Heart left ventricle (tissue), 16 donors: ENCODE measurements around the gene ZNF687. TPM values are rescaled to one million over a fixed set of nuclear protein-coding genes. Genes with fewer than 3 reads are reported as not detected.

Source experiments
- ATAC-seq, 4 donors: fragments of 200-7000 bp; cut with Tn5 transposase; one replicate each; pipeline ENCODE4 v1.9.1; 2020 to 2022; ENCODE audit warnings: moderate library complexity in 4 of 4, mild to moderate bottlenecking in 3 of 4, moderate number of reproducible peaks in 1 of 4
- DNase-seq, 5 donors: peaks; one replicate each; pipeline ENCODE4 v3.0.0-alpha.2; 2020
- H3K27ac ChIP-seq, 12 donors: fragments of 200-600 bp; sonication (generic) in 4 of 12; one replicate each; pipeline versions ENCODE4 v1.5.0 to v1.8.0; 2016 to 2022; ENCODE audit warnings: mild to moderate bottlenecking in 2 of 12
- H3K27me3 ChIP-seq, 9 donors: fragments of 200-600 bp; sonication (generic) in 2 of 9; one replicate each; pipeline versions ENCODE4 v1.5.1 to v1.8.0; 2016 to 2022; ENCODE audit warnings: mild to moderate bottlenecking in 3 of 9
- H3K36me3 ChIP-seq, 9 donors: fragments of 200-600 bp; sonication (generic) in 2 of 9; one replicate each; pipeline versions ENCODE4 v1.5.0 to v1.8.0; 2018 to 2022; ENCODE audit warnings: mild to moderate bottlenecking in 2 of 9
- H3K4me1 ChIP-seq, 12 donors: fragments of 200-600 bp; sonication (generic) in 4 of 12; one replicate each; pipeline versions ENCODE4 v1.5.0 to v1.8.0; 2016 to 2022; ENCODE audit warnings: mild to moderate bottlenecking in 3 of 12
- H3K4me3 ChIP-seq, 12 donors: fragments of 200-600 bp; sonication (generic) in 4 of 12; one replicate each; pipeline versions ENCODE4 v1.5.0 to v1.8.0; 2017 to 2022; ENCODE audit warnings: mild to moderate bottlenecking in 9 of 12, moderate library complexity in 4 of 12
- H3K9me3 ChIP-seq, 12 donors: fragments of 200-600 bp; sonication (generic) in 4 of 12; one replicate each; pipeline versions ENCODE4 v1.5.0 to v1.8.0; 2016 to 2022; ENCODE audit warnings: mild to moderate bottlenecking in 1 of 12
- POLR2A ChIP-seq, 2 donors: fragments of 450-650 bp; IDR thresholded peaks; one replicate each; pipeline ENCODE4 v1.6.1; 2017; ENCODE audit warnings: antibody characterized with exemption in 2 of 2, mild to moderate bottlenecking in 2 of 2, moderate library complexity in 2 of 2
- WGBS, 4 donors: extraction: QIAGEN DNeasy Blood & Tissue Kit in 2 of 4; methylation state at CpG; one replicate each; pipeline versions ENCODE4 v1.1.5 to v1.1.7; 2013 to 2018; 5-methylcytosine and 5-hydroxymethylcytosine counted together
- intact Hi-C, 10 donors: fragments of 100-400 bp; cut with DNase I; formaldehyde crosslinking; loops; one replicate each; pipeline versions ENCODE4 v1.11.1 to v1.14.2; 2022
- polyA plus RNA-seq, 2 donors: library from polyadenylated mRNA; stranded (reverse); fragments of 200-250 nt; gene quantifications; one replicate each; pipeline ENCODE4 v1.2.3, GENCODE V29; 2013
- total RNA-seq, 9 donors: library from RNA; depleted of rRNA in 2 of 9; stranded (reverse); fragments of >200 nt in 2 of 9; fragmentation: NEBNext Ultra II Directional in 3 of 9; extraction: Animal tissue kit (Norgen Biotek cat#: 25700) in 3 of 9; gene quantifications; one replicate each; pipeline versions ENCODE4 v1.1.0 to v1.2.4, GENCODE V29; 2016 to 2023
- TF ChIP-seq, protein P1 (sequence below), 12 donors: fragments of 200-600 bp; sonication (generic) in 4 of 12; IDR thresholded peaks; one replicate each; pipeline versions ENCODE4 v1.5.0 to v1.8.0; 2018 to 2022; ENCODE audit warnings: antibody characterized with exemption in 12 of 12, mild to moderate bottlenecking in 5 of 12
- donor health status: ischemic (EF 13 %, LVEDD 7.1; RV severe dilation, severe dysfunction).
- donor health status: healthy with polysubstance abuse.
- donor health status: DM: no; HTN: yes; CAD: no.
- donor health status: DM: no; HTN: no; CAD: no.
- donor health status: ischemic (EF 25% LVEDD 6.9; RV normal size, moderate dysfunction).
- donor health status: ischemic (EF 25% LVEDD 5.7; RV mildly dilated, moderate dysfunction).
- donor health status: healthy.
- donor health status: DM: yes; HTN: yes; CAD: no.
- donor health status: ischemic (EF 35%, LVEDD 5.7; RV mildly dilated, moderate dysfunction).
- donor health status: nonischemic (EF 11% LVEDD 7.7; RV severe dilation, severe dysfunction).
- donor health status: DM: yes; HTN: yes; CAD: no.
- donor health status: PGD.
- donor health status: ischemic (EF 29% LVEDD 5.4; RV normal size, mild dysfunction).
- donor health status: nonischemic (EF 23%, LVEDD 6.1; RV moderate dilation, normal function).

Gene ZNF687
- total and polyA plus RNA-seq, 11 donors = 6.9 to 30.3 (median 13.4) TPM

GRCh38 chr1:151238467-151238739 is 43.7 kb upstream of the ZNF687 start:
- Histone ChIP-seq H3K27ac (peak overlapping the region in 2 of 12 donors; percentile 9 to 51), H3K4me1 (peaks cover 0 to 12% (median 0%) of the 10 kb centered on the region in 12 donors), H3K36me3 (peaks cover 1 to 100% (median 100%) of the 10 kb centered on the region in 9 donors), H3K9me3 (no peaks in the 10 kb centered on the region), H3K27me3 (no peaks in the 10 kb centered on the region), H3K4me3 (no peak overlapping the region)
- intact Hi-C loops = loop anchor here in 1 of 10 donors (10.0 kb wide), 1 partner anchor 54 kb away; no protein-coding TSS in a partner anchor
- ATAC-seq = peak in 2 of 4 donors; percentile 49 to 73
- TF ChIP-seq POLR2A (IDR thresholded peaks at IDR 0.05) = no peak
- TF ChIP-seq, protein P1, sequence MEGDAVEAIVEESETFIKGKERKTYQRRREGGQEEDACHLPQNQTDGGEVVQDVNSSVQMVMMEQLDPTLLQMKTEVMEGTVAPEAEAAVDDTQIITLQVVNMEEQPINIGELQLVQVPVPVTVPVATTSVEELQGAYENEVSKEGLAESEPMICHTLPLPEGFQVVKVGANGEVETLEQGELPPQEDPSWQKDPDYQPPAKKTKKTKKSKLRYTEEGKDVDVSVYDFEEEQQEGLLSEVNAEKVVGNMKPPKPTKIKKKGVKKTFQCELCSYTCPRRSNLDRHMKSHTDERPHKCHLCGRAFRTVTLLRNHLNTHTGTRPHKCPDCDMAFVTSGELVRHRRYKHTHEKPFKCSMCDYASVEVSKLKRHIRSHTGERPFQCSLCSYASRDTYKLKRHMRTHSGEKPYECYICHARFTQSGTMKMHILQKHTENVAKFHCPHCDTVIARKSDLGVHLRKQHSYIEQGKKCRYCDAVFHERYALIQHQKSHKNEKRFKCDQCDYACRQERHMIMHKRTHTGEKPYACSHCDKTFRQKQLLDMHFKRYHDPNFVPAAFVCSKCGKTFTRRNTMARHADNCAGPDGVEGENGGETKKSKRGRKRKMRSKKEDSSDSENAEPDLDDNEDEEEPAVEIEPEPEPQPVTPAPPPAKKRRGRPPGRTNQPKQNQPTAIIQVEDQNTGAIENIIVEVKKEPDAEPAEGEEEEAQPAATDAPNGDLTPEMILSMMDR (IDR thresholded peaks at IDR 0.05) = no peak
- DNase-seq = no peak
- 37 to 48% (median 39%) methylated on average over 1 of the region's 1 CpG for WGBS, 4 donors

DNA sequence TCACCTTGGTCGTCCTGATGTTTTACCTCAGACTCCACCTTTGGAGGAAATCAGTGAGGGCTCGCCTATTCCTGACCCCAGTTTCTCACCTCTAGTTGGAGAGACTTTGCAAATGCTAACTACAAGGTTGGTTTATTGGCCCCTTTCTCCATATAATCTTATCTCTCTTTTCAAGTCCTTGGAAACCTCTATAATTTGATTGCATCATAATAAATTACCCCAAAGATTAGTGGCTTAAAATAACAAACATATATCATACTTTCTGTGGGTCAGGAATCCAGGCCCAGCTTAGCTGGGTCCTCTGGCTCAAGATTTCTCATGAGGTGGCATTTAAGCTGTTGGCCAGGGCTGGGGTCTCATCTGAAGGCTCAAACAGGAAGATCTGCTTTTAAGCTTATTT is 39.7 kb upstream of the ZNF687 start:
- ATAC-seq (no peak), DNase-seq (no peak)
- H3K4me1 ChIP-seq = peaks cover 0 to 12% (median 0%) of the 10 kb centered on the region in 12 donors
- intact Hi-C loops = loop anchor here in 1 of 10 donors (5.0 kb wide), 1 partner anchor 35 kb away; no protein-coding TSS in a partner anchor
- no peaks in the 10 kb centered on the region for H3K27me3 ChIP-seq
- no peak overlapping the region for H3K27ac ChIP-seq
- WGBS, 4 donors = 89 to 95% (median 93%) methylated on average over 2 of the region's 2 CpGs
- peaks cover 5 to 100% (median 100%) of the 10 kb centered on the region in 9 donors for H3K36me3 ChIP-seq
- no peak overlapping the region for H3K4me3 ChIP-seq
- H3K9me3 ChIP-seq = no peaks in the 10 kb centered on the region
- TF ChIP-seq, protein P1 (IDR thresholded peaks at IDR 0.05) = no peak
- TF ChIP-seq POLR2A (IDR thresholded peaks at IDR 0.05) = no peak

DNA sequence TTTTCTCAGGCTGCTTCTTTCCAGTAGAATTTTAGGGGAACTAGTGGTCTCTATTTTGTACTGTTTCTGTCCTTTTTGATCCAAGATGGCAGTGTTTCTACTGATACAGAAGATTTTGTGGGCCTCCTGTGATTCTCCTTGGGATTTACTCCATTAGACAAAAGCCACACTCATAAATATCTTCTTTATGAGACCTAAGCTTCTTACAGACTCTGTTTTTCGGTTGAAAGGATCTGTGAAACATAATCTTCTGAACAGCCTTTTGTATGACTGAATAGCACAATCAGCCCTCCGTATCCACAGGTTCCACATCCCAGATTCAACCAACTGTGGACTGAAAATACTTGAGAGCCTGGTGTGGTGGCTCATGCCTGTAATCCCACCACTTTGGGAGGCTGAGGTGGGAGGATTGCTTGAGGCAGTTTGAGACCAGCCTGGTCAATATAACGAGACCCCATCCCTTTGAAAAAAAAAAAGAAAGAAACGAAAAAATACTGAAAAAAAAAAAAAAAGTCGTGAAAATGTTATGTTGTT is 38.3 kb upstream of the ZNF687 start:
- DNase-seq (no peak), ATAC-seq (no peak)
- Histone ChIP-seq H3K36me3 (peaks cover 5 to 100% (median 100%) of the 10 kb centered on the region in 9 donors), H3K27me3 (no peaks in the 10 kb centered on the region), H3K4me1 (no peaks in the 10 kb centered on the region), H3K27ac (no peak overlapping the region), H3K4me3 (no peak overlapping the region), H3K9me3 (no peaks in the 10 kb centered on the region)
- intact Hi-C loops = loop anchor here in 1 of 10 donors (5.0 kb wide), 1 partner anchor 36 kb away; no protein-coding TSS in a partner anchor
- WGBS, 4 donors = 85 to 90% (median 88%) methylated on average over 5 of the region's 5 CpGs
- TF ChIP-seq, protein P1 (IDR thresholded peaks at IDR 0.05) = no peak
- no peak for TF ChIP-seq POLR2A (IDR thresholded peaks at IDR 0.05)

- intact Hi-C loops = no loop called here
- no peaks in the 10 kb centered on the region for H3K4me1 ChIP-seq
- 85 to 91% (median 86%) methylated on average over 2 of the region's 2 CpGs for WGBS, 4 donors
- H3K4me3 ChIP-seq = no peak overlapping the region
- H3K27ac ChIP-seq = no peak overlapping the region
- no peaks in the 10 kb centered on the region for H3K9me3 ChIP-seq
- H3K36me3 ChIP-seq = peaks cover 5 to 89% (median 81%) of the 10 kb centered on the region in 9 donors
- TF ChIP-seq, protein P1 (IDR thresholded peaks at IDR 0.05) = no peak
- no peak for TF ChIP-seq POLR2A (IDR thresholded peaks at IDR 0.05)
- no peak for DNase-seq
- ATAC-seq = no peak
- no peaks in the 10 kb centered on the region for H3K27me3 ChIP-seq
These were observed 35.3 kb upstream of the ZNF687 start for GRCh38 chr1:151246786-151247185.
